Stimulated activated naive CD8-positive, alpha-beta T cell treated with anti-CD3 and anti-CD28 coated beads, Interleukin-15, Interleukin-2, amounts not matched to agents 100 ng/mL and 50 ng/mL, for 24 hours (primary cell): ENCODE measurements around the gene FREM2.

Source experiments
- H3K27ac Mint-ChIP-seq: one replicate; pipeline ENCODE4 v1.8.0; 2021; ENCODE audit warnings: mild to moderate bottlenecking, mixed read lengths
- H3K27me3 Mint-ChIP-seq: one replicate; pipeline ENCODE4 v1.8.0; 2021; ENCODE audit warnings: mixed read lengths
- H3K36me3 Mint-ChIP-seq: one replicate; pipeline ENCODE4 v1.8.0; 2021; ENCODE audit warnings: low read depth, mixed read lengths
- H3K4me1 Mint-ChIP-seq: one replicate; pipeline ENCODE4 v1.8.0; 2021; ENCODE audit warnings: low read depth, mixed read lengths
- H3K4me3 Mint-ChIP-seq: one replicate; pipeline ENCODE4 v1.8.0; 2021; ENCODE audit warnings: mild to moderate bottlenecking, mixed read lengths
- H3K9me3 Mint-ChIP-seq: one replicate; pipeline ENCODE4 v1.8.0; 2021; ENCODE audit warnings: mixed read lengths

FREM2 gene, protein sequence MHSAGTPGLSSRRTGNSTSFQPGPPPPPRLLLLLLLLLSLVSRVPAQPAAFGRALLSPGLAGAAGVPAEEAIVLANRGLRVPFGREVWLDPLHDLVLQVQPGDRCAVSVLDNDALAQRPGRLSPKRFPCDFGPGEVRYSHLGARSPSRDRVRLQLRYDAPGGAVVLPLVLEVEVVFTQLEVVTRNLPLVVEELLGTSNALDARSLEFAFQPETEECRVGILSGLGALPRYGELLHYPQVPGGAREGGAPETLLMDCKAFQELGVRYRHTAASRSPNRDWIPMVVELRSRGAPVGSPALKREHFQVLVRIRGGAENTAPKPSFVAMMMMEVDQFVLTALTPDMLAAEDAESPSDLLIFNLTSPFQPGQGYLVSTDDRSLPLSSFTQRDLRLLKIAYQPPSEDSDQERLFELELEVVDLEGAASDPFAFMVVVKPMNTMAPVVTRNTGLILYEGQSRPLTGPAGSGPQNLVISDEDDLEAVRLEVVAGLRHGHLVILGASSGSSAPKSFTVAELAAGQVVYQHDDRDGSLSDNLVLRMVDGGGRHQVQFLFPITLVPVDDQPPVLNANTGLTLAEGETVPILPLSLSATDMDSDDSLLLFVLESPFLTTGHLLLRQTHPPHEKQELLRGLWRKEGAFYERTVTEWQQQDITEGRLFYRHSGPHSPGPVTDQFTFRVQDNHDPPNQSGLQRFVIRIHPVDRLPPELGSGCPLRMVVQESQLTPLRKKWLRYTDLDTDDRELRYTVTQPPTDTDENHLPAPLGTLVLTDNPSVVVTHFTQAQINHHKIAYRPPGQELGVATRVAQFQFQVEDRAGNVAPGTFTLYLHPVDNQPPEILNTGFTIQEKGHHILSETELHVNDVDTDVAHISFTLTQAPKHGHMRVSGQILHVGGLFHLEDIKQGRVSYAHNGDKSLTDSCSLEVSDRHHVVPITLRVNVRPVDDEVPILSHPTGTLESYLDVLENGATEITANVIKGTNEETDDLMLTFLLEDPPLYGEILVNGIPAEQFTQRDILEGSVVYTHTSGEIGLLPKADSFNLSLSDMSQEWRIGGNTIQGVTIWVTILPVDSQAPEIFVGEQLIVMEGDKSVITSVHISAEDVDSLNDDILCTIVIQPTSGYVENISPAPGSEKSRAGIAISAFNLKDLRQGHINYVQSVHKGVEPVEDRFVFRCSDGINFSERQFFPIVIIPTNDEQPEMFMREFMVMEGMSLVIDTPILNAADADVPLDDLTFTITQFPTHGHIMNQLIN (N-terminal part only)

DNA sequence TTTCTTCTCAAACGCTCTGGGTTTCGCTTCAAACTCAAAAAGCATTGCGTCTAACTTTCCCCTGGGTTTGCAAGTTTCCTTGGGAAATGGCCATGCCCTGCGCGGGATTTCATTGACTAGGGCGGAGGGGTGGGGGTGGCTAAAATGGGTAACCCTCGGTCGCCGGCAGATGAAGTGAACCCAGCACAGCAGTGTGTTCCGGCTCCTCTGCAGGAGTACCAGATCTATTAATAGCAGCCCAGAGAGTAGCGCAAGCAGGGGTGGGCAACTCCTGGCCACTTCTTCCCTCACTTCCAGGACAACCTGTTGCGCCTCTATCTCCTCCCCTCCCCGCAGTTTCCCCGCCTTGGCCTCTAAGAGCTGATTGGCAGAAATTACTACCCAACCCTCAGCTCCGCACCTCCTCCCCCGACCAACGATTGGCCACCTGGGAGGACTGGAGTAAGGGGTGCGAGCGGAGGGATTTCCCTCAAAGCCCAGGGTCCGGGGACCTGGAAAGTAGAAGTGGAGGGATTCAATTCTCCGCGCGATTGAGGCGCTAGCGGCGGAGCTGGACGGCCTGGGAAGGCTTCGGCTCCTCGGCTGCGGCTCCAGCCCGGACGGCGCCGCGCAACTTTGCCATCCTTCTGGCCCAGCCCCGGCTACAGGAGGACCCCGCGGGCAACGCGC lies at the start of gene FREM2:
TSS of gene FREM2 (plus strand) at position 501 of the 669 bp plus-strand sequence. CDS start 268 bp downstream, outside the sequence.
- no peak within 1 kb of the TSS for H3K4me3 Mint-ChIP-seq
- no peak within 1 kb of the TSS for H3K27ac Mint-ChIP-seq
- H3K4me1 Mint-ChIP-seq: no peaks in the 10 kb centered on the region
- H3K36me3 Mint-ChIP-seq: no peaks in the 10 kb centered on the region
- H3K9me3 Mint-ChIP-seq: no peaks in the 10 kb centered on the region
- H3K27me3 Mint-ChIP-seq: peaks cover 16% of the 10 kb centered on the region

DNA sequence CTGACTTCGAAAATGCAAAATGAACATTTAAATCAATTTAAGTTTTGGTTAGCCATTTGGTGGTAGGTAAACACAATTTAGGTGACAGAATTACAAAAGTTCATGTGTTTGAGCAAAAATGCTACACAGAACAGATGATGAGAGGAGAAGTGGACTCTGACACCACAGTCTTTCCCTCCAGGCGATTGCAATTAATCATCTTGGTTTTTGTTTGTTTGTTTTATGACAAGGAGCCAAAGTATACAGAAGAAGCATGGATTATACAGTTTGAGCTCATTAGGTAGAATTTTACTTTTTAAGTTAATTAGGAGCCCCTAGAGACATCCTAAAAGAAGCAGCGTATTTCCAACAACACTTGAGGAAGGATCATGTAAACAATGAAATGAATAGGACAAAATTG lies 49.3 kb upstream of the FREM2 start:
- H3K4me1 Mint-ChIP-seq: no peaks in the 10 kb centered on the region
- H3K27me3 Mint-ChIP-seq: peaks cover 9% of the 10 kb centered on the region
- H3K4me3 Mint-ChIP-seq: no peak overlapping the region
- H3K36me3 Mint-ChIP-seq: no peaks in the 10 kb centered on the region
- peaks cover 4% of the 10 kb centered on the region for H3K9me3 Mint-ChIP-seq
- H3K27ac Mint-ChIP-seq: no peak overlapping the region

DNA sequence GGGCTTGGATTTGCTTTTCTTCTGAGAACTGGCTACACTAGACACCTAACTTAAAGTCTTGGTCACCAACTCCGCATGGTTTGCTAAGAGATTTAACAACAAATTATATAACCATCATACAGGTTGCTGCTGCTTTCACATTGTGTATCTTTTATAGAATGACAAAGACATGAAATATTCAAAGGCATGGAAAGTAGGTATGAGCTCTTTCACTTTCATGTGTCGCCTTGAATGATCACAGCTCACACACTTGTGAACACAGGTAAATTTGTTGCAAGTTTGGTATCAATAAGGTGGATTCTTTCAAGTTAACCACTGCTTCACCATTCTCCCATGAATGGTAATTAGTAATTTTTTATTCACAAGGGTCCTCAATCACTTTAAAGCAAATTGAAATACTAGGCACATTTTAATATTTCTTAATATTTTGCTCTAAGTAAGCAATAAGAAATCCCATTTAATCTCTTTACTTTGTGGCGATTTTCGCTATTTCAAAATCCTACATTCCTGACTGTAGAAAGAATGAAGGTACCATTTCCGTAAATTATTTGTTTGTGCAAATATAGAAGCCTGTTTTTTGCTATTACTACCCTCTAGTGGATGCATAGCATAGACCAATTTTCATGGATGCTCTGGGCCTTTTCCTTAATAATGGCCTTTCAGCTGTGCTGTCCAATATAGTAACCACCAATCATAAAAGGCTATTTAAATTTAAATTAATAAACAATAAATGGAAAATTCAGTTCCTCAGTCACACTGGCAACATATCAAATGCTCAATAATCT lies 45.5 kb upstream of the FREM2 start:
- Mint-ChIP-seq H3K27me3 (peaks cover 9% of the 10 kb centered on the region), H3K27ac (no peak overlapping the region), H3K4me1 (no peaks in the 10 kb centered on the region), H3K36me3 (no peaks in the 10 kb centered on the region), H3K4me3 (no peak overlapping the region), H3K9me3 (no peaks in the 10 kb centered on the region)

DNA sequence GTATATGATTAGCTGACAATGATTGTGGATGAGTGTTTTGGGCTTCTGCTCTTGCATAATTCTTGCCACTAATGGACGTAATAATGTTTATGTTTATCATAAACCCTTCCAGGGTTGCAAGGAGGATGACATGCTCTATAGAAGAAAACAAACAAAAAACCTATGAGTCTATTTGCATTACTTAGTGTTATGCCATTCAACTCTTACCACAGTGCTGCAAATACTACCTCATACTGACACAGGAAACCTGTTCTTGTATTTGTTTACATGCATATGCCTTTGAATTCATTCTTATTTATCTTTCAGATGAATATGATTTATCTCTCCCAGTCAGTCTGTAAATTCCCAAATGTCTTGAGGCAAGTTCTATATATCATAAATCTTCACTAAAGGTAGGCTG lies 39.6 kb upstream of the FREM2 start:
- peaks cover 5% of the 10 kb centered on the region for H3K27me3 Mint-ChIP-seq
- H3K36me3 Mint-ChIP-seq: no peaks in the 10 kb centered on the region

DNA sequence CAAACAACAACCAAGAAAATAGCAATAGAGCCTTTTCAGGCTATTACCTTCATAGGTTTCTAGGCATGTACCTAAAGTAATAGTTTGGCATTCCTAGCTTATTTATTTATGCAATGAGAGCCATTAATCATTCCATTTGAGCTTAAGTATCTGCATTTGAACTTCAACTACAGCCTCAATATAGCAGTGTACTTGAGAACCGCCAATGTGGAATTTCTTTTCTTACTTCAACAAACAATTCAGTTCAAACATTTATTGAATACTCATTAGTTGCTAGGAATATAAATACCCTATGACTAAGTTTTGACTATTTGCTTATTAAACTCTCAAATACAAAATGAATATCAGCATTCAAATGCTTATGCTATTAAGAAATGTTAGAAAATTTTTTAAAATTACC lies 38.0 kb upstream of the FREM2 start:
- Mint-ChIP-seq H3K4me3 (no peak overlapping the region), H3K27me3 (peaks cover 5% of the 10 kb centered on the region), H3K27ac (no peak overlapping the region), H3K36me3 (no peaks in the 10 kb centered on the region), H3K9me3 (no peaks in the 10 kb centered on the region), H3K4me1 (no peaks in the 10 kb centered on the region)

More for the DNA sequence above, 39.6 kb upstream of the FREM2 start:
- no peaks in the 10 kb centered on the region for H3K4me1 Mint-ChIP-seq
- no peak overlapping the region for H3K4me3 Mint-ChIP-seq
- no peaks in the 10 kb centered on the region for H3K9me3 Mint-ChIP-seq
- no peak overlapping the region for H3K27ac Mint-ChIP-seq

DNA sequence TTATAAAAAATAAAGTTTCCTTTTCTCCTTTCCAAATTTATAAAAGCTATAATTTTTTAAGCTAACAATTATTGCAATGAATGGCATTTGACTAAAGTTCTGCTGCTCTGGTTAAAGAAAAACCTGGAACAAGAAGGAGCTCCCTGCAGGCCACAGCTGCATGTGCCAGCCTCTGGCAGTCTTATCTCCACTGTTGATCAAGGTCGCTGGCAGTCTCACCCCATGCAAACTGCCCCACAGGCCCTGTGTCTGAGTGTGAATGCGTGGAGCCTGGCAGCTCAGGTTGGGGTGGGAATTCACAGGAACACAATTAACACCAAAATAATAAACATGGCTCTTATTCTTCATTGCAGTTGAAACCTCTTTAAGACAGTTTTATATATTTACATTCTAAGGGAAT lies 30.2 kb upstream of the FREM2 start:
- Mint-ChIP-seq H3K27me3 (no peaks in the 10 kb centered on the region), H3K4me1 (no peaks in the 10 kb centered on the region), H3K27ac (no peak overlapping the region), H3K4me3 (no peak overlapping the region), H3K9me3 (no peaks in the 10 kb centered on the region), H3K36me3 (no peaks in the 10 kb centered on the region)

DNA sequence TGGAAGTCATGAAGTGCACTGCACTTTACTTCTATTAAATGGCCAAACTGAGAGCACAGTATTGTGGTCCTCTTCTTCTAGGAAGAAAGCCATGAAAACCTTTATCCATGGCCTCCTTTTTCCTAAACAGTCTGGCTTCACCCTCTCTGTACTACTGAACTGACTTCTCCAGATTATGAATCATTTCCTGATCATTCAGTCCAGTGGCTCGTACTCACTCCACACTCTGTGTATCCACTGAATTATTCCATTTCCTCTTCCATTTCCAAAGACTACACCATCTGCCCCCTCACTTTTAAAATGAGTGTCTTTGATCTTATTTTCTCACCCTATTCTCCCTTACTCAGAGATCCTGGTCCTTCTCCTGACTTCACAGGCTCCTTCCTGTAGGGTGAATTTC lies 29.7 kb upstream of the FREM2 start:
- no peaks in the 10 kb centered on the region for H3K36me3 Mint-ChIP-seq
- H3K9me3 Mint-ChIP-seq: no peaks in the 10 kb centered on the region
- no peak overlapping the region for H3K4me3 Mint-ChIP-seq
- H3K27me3 Mint-ChIP-seq: no peaks in the 10 kb centered on the region
- H3K27ac Mint-ChIP-seq: no peak overlapping the region
- no peaks in the 10 kb centered on the region for H3K4me1 Mint-ChIP-seq

DNA sequence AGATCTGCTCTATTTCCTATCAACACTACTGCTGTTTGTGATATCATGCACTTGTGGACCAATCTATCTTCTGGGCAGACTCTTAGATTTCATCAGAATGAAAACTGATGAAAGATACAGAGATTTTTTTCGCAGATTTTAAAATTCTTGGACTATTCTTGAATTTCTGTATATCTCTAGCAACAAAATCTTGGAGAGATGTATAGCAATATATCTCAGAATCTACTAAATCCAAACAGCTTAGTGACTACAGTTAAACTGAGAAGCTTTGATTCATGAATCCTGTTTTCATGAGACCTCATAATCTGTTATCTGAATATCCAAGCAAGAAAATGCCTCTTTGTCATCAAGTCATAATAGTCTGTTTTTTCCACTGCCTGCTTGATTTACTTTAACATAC lies 28.0 kb upstream of the FREM2 start:
- Mint-ChIP-seq H3K36me3 (no peaks in the 10 kb centered on the region), H3K4me1 (no peaks in the 10 kb centered on the region), H3K27me3 (peaks cover 3% of the 10 kb centered on the region), H3K27ac (no peak overlapping the region), H3K4me3 (no peak overlapping the region), H3K9me3 (no peaks in the 10 kb centered on the region)

DNA sequence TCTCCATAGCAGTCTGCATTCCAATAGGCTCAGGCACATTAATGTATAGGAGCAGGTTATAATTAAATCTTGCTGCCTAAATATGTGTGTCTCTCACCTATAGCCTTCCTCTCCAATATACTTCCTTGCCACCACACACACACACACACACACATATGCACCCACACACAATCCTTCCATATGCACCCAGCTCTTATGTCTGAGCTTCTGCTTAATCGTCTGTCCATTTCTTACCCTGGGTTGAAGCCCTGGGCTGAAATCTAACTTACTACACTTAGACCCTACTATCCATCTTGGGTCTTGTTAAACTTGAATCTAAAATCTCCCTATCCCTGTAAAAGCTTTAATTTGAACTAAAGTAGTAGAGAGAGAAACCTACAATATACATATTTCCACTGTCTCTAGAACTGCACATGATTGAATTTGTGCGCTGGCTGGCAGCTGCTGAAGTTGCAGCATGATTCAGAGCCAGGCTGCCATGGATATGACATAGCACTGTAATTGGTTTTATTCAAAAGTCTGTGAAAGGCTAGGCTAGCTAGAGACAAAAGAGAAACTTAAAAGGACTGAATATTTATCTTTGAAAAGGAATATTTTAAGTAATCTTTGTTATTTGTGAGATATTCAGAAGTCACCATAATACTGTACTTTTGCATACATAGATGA lies 25.7 kb upstream of the FREM2 start:
- no peaks in the 10 kb centered on the region for H3K4me1 Mint-ChIP-seq
- H3K9me3 Mint-ChIP-seq: no peaks in the 10 kb centered on the region
- H3K27me3 Mint-ChIP-seq: peaks cover 3% of the 10 kb centered on the region
- H3K27ac Mint-ChIP-seq: no peak overlapping the region
- H3K4me3 Mint-ChIP-seq: no peak overlapping the region
- H3K36me3 Mint-ChIP-seq: no peaks in the 10 kb centered on the region

DNA sequence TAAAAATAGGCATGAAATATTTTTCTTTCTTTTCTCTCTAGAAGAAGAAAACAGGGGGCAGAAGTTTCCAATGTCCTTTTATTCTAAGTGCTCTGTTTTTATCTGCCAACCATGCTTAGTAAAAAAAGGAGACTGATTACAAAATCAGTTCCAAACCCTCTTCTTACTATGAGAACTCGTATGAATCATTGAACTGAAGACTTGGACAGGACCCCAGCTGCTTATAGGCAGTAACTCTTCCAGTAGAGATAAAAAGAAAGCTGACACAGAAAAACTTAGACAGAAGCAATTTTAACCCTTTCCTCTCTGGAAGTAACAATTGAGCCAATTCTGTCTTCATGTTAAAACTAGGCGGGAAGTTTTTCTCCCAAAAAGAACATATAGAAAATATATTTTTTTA lies 24.5 kb upstream of the FREM2 start:
- Mint-ChIP-seq H3K4me3 (no peak overlapping the region), H3K4me1 (no peaks in the 10 kb centered on the region), H3K27me3 (peaks cover 3% of the 10 kb centered on the region), H3K9me3 (no peaks in the 10 kb centered on the region), H3K27ac (no peak overlapping the region), H3K36me3 (no peaks in the 10 kb centered on the region)

DNA sequence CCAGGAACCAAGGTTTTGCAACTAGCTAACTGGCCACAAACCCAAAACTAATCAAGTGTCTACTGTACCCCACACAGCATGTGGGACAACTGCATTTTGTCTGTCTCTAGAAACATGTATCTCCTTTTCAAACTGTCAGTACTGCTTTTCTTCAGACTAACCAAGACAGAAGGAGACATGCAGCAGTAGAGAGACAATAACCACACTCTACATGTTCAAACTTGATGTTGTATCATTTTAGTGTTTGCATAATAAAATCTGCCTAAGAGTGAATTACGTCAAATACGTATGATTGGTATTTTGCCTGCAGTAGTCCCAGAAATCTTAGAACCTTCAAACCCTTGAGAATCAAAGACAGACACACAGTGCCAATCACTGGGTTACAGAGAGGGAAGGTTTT lies 22.0 kb upstream of the FREM2 start:
- no peaks in the 10 kb centered on the region for H3K9me3 Mint-ChIP-seq
- H3K27me3 Mint-ChIP-seq: peaks cover 3% of the 10 kb centered on the region
- no peaks in the 10 kb centered on the region for H3K36me3 Mint-ChIP-seq
- H3K27ac Mint-ChIP-seq: no peak overlapping the region
- H3K4me1 Mint-ChIP-seq: no peaks in the 10 kb centered on the region
- no peak overlapping the region for H3K4me3 Mint-ChIP-seq

DNA sequence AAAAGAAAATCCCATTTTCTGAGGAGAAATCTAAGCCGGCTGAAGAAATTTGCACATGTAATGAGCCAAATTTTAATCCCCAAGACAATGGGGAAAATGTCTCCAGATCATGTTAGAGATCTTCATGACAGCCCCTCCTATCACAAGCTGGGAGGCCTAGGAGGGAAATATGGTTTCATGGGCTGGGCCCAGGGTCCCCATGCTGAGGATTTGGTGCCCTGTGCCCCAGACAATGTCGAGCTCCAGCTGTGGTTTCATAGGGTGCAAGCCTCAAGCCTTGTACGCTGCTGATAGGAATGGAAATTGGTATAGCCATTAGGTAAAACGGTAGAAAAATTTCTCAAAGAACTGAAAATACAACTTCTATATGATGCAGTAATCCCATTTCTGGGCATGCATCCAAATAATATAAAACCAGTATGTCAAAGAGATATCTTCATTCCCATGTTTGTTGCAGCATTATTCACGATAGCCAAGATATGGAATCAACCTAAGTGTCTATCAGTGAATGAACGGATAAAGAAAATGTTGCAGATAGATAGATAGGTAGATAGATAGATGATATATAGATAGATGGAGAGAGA lies 19.3 kb upstream of the FREM2 start:
- H3K27ac Mint-ChIP-seq: no peak overlapping the region

DNA sequence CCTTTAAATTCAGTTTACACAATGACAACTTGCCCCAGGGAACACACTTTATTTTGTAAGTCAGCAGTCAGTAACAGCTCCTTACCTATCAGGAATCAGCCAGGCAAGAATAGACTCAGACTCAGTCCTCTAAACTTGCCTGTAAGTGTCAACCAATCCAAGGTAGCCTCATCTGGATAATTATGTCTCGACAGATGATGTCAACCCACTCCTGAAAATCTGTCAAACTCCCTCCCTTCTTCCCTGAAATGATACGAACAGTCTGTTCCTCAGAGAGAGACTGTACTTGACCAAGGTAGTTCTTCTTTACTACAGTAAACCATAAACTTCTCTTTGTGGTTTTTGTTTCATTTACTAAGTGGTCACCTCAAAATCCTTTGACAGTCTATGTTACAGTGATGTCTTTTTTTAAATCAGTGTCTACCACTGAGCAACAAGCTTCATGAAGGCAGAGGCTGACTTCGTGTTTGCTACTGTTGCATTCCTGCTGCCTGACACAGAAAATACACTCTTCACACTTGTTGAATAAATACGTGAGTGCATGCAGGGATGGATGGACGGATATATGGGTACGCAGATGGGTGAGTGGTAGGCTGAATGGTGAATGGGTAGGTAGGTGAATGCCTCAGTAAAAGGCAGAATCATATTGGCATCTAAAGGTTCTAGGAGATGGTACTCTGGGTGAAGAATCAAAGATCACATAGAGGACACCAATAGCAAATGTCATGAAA lies 17.5 kb upstream of the FREM2 start:
- peaks cover 4% of the 10 kb centered on the region for H3K9me3 Mint-ChIP-seq
- no peaks in the 10 kb centered on the region for H3K4me1 Mint-ChIP-seq
- no peak overlapping the region for H3K4me3 Mint-ChIP-seq
- H3K27me3 Mint-ChIP-seq: no peaks in the 10 kb centered on the region
- H3K27ac Mint-ChIP-seq: no peak overlapping the region
- H3K36me3 Mint-ChIP-seq: no peaks in the 10 kb centered on the region

More for the DNA sequence above, 19.3 kb upstream of the FREM2 start:
- H3K27me3 Mint-ChIP-seq: peaks cover 3% of the 10 kb centered on the region
- H3K4me3 Mint-ChIP-seq: no peak overlapping the region
- no peaks in the 10 kb centered on the region for H3K36me3 Mint-ChIP-seq
- H3K4me1 Mint-ChIP-seq: no peaks in the 10 kb centered on the region
- no peaks in the 10 kb centered on the region for H3K9me3 Mint-ChIP-seq
